Measurements from ENCODE around the gene CX3CR1. TPM values are rescaled to one million over a fixed set of nuclear protein-coding genes. Genes with fewer than 3 reads are reported as not detected.

The CX3CR1 gene
- total and polyA plus RNA-seq, 9 donors = 0.12 to 8.4 (median 1.3) TPM

GRCh38 chr3:39275963-39276593 lies 3.8 kb downstream of the CX3CR1 start:
- intact Hi-C loops (cut with DNase I) = no loop called here
- Histone ChIP-seq H3K27ac (no peak overlapping the region), H3K9me3 (no peaks in the 10 kb centered on the region), H3K36me3 (no peaks in the 10 kb centered on the region), H3K4me3 (no peak overlapping the region), H3K27me3 (no peaks in the 10 kb centered on the region), H3K4me1 (ENCODE audit: insufficient read depth) (no peaks in the 10 kb centered on the region)
- no peak for DNase-seq
- 85 to 91% (median 89%) methylated on average over 3 of the region's 3 CpGs for WGBS, 3 donors
- no peak for TF ChIP-seq CTCF (IDR thresholded peaks at IDR 0.05)
- no peak for TF ChIP-seq POLR2A (IDR thresholded peaks at IDR 0.05)
- no peak for TF ChIP-seq EP300 (IDR thresholded peaks at IDR 0.05)

- intact Hi-C loops (cut with DNase I) = no loop called here
- H3K27ac ChIP-seq = no peak overlapping the region
- WGBS, 3 donors = 50 to 63% (median 56%) methylated on average over 3 of the region's 3 CpGs
- no peaks in the 10 kb centered on the region for H3K36me3 ChIP-seq
- no peak for DNase-seq
- H3K4me3 ChIP-seq = no peak overlapping the region
- H3K4me1 ChIP-seq (ENCODE audit: insufficient read depth) = no peaks in the 10 kb centered on the region
- H3K27me3 ChIP-seq = no peaks in the 10 kb centered on the region
- no peaks in the 10 kb centered on the region for H3K9me3 ChIP-seq
- TF ChIP-seq EP300 (IDR thresholded peaks at IDR 0.05) = no peak
- TF ChIP-seq POLR2A (IDR thresholded peaks at IDR 0.05) = no peak
- TF ChIP-seq CTCF (IDR thresholded peaks at IDR 0.05) = no peak
These were observed 4.8 kb downstream of the CX3CR1 start for GRCh38 chr3:39275052-39275451.

- no peak for DNase-seq
- H3K27ac ChIP-seq = no peak overlapping the region
- intact Hi-C loops (cut with DNase I) = no loop called here
- no peak overlapping the region for H3K4me3 ChIP-seq
- TF ChIP-seq CTCF (IDR thresholded peaks at IDR 0.05) = no peak
- TF ChIP-seq POLR2A (IDR thresholded peaks at IDR 0.05) = no peak
- TF ChIP-seq EP300 (IDR thresholded peaks at IDR 0.05) = no peak
- H3K9me3 ChIP-seq = no peaks in the 10 kb centered on the region
- H3K4me1 ChIP-seq (ENCODE audit: insufficient read depth) = no peaks in the 10 kb centered on the region
- WGBS, 3 donors = 66 to 75% (median 68%) methylated on average over 3 of the region's 3 CpGs
- no peaks in the 10 kb centered on the region for H3K36me3 ChIP-seq
- no peaks in the 10 kb centered on the region for H3K27me3 ChIP-seq
These were observed 6.7 kb downstream of the CX3CR1 start for GRCh38 chr3:39273119-39273518.

- H3K27ac ChIP-seq = no peak overlapping the region
- no peak for DNase-seq
- H3K4me1 ChIP-seq (ENCODE audit: insufficient read depth) = no peaks in the 10 kb centered on the region
- 30 to 44% (median 44%) methylated on average over 2 of the region's 2 CpGs for WGBS, 3 donors
- H3K9me3 ChIP-seq = no peaks in the 10 kb centered on the region
- no peaks in the 10 kb centered on the region for H3K36me3 ChIP-seq
- TF ChIP-seq POLR2A (IDR thresholded peaks at IDR 0.05) = no peak
- TF ChIP-seq EP300 (IDR thresholded peaks at IDR 0.05) = no peak
- no peak for TF ChIP-seq CTCF (IDR thresholded peaks at IDR 0.05)
- H3K4me3 ChIP-seq = no peak overlapping the region
- no peaks in the 10 kb centered on the region for H3K27me3 ChIP-seq
- intact Hi-C loops (cut with DNase I) = no loop called here
These were observed 7.6 kb downstream of the CX3CR1 start for GRCh38 chr3:39272191-39272590.

Measured in ovary (tissue), 9 donors.